Esophagus (tissue), 2 donors: ENCODE measurements around the gene TELO2. TPM values are rescaled to one million over a fixed set of nuclear protein-coding genes. Genes with fewer than 3 reads are reported as not detected.
"Not testable (repeated sequence)": the region's sequence is repeated elsewhere in the genome, so short reads cannot be mapped to it uniquely, and the experiment has no call there.

Source experiments
- H3K27ac ChIP-seq, 2 donors: one replicate each; pipeline ENCODE4 v1.5.1; 2013; ENCODE audit warnings: low read depth in 2 of 2, mild to moderate bottlenecking in 2 of 2, inconsistent platforms in 1 of 2, low read length in 1 of 2, moderate library complexity in 1 of 2
- H3K27me3 ChIP-seq, 2 donors: one replicate each; pipeline ENCODE4 v1.6.1; 2013; ENCODE audit warnings: low read length in 2 of 2, control low read depth in 1 of 2, mild to moderate bottlenecking in 1 of 2; ENCODE audit not compliant: insufficient read depth in 2 of 2, control insufficient read depth in 1 of 2
- H3K36me3 ChIP-seq, 2 donors: one replicate each; pipeline ENCODE4 v1.6.1; 2013; ENCODE audit warnings: low read length in 1 of 2; ENCODE audit not compliant: control insufficient read depth in 2 of 2, insufficient read depth in 2 of 2
- H3K4me1 ChIP-seq, 2 donors: one replicate each; pipeline ENCODE4 v1.6.1; 2013; ENCODE audit warnings: low read length in 1 of 2; ENCODE audit not compliant: control insufficient read depth in 2 of 2, insufficient read depth in 2 of 2
- H3K4me3 ChIP-seq, 2 donors: one replicate each; pipeline ENCODE4 v1.5.1; 2013; ENCODE audit warnings: low read length in 2 of 2, mild to moderate bottlenecking in 2 of 2, low read depth in 1 of 2, moderate library complexity in 1 of 2
- H3K9me3 ChIP-seq, 2 donors: one replicate each; pipeline ENCODE4 v1.6.1; 2013; ENCODE audit warnings: mild to moderate bottlenecking in 2 of 2, low read depth in 1 of 2, low read length in 1 of 2, moderate library complexity in 1 of 2; ENCODE audit not compliant: control insufficient read depth in 2 of 2, insufficient read depth in 1 of 2
- WGBS, 2 donors: extraction: QIAGEN DNeasy Blood & Tissue Kit; methylation state at CpG; one replicate each; pipeline ENCODE4 v1.1.7; 2013; 5-methylcytosine and 5-hydroxymethylcytosine counted together
- polyA plus RNA-seq, 2 donors: library from polyadenylated mRNA; stranded (reverse); fragments of 200-250 nt; gene quantifications; one replicate each; pipeline ENCODE4 v1.2.3, GENCODE V29; 2013
- donor health status: healthy with polysubstance abuse.
- donor health status: Bipolar disorder and iron deficiency.

The TELO2 gene
- polyA plus RNA-seq, 2 donors, result 32.6 to 60.8 TPM

DNA sequence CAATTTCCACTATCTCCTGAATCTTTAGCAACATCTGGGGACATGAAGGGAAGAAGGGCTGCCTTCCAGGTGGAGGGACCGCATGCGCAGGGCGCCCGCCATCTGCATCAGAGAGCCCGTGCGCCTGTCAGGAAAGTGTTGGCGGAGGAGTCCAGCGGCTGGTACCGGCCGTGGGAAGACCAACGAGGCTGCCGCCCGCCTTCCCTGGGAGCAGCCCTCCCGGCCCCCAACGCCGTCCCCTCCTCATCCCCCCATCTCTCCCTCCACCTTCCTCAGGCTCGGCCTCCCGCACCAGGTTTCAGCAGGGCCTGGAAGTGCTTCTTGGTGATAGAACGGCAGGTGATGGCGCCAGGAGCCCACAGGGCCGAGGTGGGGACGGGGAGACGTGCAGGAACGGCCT lies 27.1 kb upstream of the TELO2 start:
- peaks cover 0 to 4% of the 10 kb centered on the region in 2 donors for H3K4me1 ChIP-seq
- H3K27me3 ChIP-seq, result no peaks in the 10 kb centered on the region
- H3K9me3 ChIP-seq, result no peaks in the 10 kb centered on the region
- WGBS, 2 donors, result 90 to 92% methylated on average over 24 of the region's 24 CpGs
- H3K36me3 ChIP-seq, result peaks cover 0 to 12% of the 10 kb centered on the region in 2 donors
- no peak overlapping the region for H3K4me3 ChIP-seq
- H3K27ac ChIP-seq, result no peak overlapping the region

DNA sequence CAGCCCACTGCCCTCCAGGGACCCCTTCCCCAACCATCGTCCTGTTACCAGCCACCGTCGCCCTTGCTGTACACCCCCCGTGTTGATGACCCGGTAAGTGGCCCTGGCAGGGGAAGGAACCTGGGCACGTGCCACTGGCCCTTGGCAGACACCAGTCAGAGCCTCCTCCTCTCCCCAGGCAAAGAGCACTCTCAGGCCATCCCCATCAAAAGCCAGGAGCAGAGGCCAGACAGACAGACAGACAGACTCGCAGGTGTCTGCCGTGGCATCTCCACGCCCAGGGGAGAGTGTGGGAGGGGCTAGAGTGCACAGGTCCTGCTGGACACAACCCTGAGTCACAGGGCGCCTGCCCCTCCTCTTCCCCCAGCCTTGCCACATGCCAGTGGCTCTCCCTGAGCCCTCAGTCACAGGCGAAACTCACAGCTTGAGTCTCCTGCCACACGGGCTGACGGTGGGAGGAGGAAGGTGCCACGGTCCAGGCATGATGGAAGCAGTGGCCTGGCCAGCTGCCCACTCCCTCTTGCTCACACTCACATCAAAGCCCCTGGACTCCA lies 26.1 kb upstream of the TELO2 start:
- Histone ChIP-seq H3K36me3 (peaks cover 0 to 5% of the 10 kb centered on the region in 2 donors), H3K9me3 (no peaks in the 10 kb centered on the region), H3K4me1 (peaks cover 0 to 9% of the 10 kb centered on the region in 2 donors), H3K4me3 (no peak overlapping the region), H3K27me3 (no peaks in the 10 kb centered on the region), H3K27ac (no peak overlapping the region)
- WGBS, 2 donors, result 80 to 82% methylated on average over 13 to 14 of the region's 14 CpGs

DNA sequence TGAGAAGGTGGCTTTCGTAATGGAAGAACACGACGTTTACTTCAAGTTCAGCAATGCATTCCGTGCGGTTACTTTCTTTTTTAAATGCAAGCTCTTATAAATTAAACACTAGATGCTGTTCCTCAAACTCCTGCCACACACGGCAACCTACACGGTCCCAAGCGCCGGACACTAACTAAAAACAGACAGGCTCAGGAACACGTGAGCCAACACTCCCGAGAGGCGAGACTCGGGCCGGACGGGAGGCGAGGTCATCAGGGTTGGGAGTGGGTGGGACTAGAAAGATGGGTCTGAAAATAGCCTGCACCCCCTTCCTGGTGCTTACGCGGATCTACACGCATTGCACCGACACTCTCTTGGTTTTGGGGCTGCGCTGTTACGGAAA lies 24.7 kb upstream of the TELO2 start:
- Histone ChIP-seq H3K4me3 (no peak overlapping the region), H3K27ac (no peak overlapping the region), H3K4me1 (peaks cover 0 to 9% of the 10 kb centered on the region in 2 donors), H3K36me3 (peaks cover 0 to 5% of the 10 kb centered on the region in 2 donors), H3K27me3 (no peaks in the 10 kb centered on the region), H3K9me3 (no peaks in the 10 kb centered on the region)
- 86 to 89% methylated on average over 22 of the region's 22 CpGs for WGBS, 2 donors

DNA sequence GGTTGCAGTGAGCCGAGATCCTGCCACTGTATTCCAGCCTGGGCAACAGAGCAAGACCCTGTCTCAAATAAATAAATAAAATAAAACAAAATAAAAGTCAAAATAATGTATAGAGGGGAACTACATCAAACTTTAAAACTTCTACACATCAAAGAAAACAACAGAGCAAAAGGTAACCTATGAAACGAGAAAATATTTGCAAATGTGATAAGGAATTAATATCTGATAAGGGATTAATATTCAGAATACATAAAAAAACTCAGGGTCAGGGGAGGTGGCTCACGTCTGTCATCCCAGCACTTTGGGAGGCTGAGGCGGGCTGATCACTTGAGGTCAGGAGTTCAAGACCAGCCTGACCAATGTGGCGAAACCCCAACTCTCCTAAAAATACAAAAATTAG lies 24.0 kb upstream of the TELO2 start:
- H3K36me3 ChIP-seq, H3K27ac ChIP-seq, H3K9me3 ChIP-seq, H3K27me3 ChIP-seq, H3K4me3 ChIP-seq: not testable (repeated sequence)
- peaks cover 0 to 11% of the 10 kb centered on the region in 2 donors for H3K4me1 ChIP-seq
- WGBS, 2 donors, result 73 to 78% methylated on average over 5 of the region's 5 CpGs

DNA sequence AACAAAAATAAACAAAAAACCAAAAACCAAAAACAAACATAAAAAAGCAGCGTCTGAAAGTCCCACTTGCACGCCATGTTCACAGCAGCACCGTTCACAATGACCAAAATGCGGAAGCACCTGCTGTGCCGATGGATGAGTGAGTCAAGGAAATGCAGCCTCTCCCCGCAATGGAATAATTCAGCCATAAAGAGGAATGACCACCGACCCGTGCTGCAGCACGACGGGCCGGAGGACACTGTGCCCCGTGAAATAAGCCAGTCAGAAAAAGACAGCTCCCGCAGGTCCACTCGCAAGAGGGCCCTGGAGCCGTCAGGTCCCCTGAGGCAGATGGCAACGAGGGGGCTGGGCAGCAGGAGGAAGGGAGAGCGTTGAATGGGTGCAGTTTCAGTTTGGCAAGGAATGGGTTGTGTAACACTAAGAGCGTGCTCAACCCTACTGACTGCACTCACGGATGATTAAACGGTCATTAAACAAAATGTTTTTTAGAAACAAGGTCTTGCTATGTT lies 23.4 kb upstream of the TELO2 start:
- no peaks in the 10 kb centered on the region for H3K9me3 ChIP-seq
- WGBS, 2 donors, result 77 to 81% methylated on average over 20 of the region's 20 CpGs
- peaks cover 0 to 12% of the 10 kb centered on the region in 2 donors for H3K4me1 ChIP-seq
- no peak overlapping the region for H3K4me3 ChIP-seq
- no peak overlapping the region for H3K27ac ChIP-seq
- no peaks in the 10 kb centered on the region for H3K27me3 ChIP-seq
- no peaks in the 10 kb centered on the region for H3K36me3 ChIP-seq

DNA sequence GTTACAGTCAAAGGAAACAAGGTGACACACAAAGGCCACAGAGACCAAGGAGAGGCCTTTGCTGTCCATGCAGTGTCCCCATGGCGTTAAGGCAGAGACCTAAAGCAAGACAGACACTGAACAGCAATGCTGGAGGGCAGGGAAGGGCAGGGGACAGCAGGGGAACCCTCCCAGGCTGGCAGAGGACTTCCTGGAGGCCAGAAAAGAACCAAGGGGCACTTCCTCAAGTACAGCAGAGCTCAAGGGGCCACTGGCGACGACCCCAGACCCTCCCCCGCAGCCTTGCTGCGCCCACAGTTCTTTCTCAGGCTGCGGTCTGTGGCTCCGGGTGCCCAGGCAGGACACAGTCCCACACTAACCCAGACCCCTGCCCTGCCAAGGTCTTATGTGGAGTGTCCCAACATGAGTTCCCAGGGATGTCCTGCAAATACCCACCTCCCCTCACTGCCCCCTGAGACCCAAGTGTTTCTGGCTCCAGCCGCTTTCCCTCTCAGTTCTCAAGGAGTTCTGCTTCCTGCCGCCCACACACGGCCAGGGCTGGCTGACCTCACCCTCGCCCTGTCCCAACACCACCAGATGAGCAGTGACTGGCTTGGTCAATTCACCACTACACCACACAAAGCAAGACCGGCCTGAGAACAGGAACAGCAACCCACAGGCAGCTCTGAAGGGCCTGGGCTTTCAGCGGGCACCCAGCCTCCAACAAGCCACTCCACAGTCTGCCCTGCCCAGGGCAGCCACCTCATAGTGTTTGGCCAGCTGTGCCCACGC lies 22.5 kb upstream of the TELO2 start:
- Histone ChIP-seq H3K27ac (peak overlapping the region in 1 of 2 donors; percentile 45), H3K9me3 (no peaks in the 10 kb centered on the region), H3K36me3 (no peaks in the 10 kb centered on the region), H3K27me3 (no peaks in the 10 kb centered on the region), H3K4me1 (peaks cover 0 to 12% of the 10 kb centered on the region in 2 donors), H3K4me3 (no peak overlapping the region)
- WGBS, 2 donors, result 76 to 77% methylated on average over 14 of the region's 14 CpGs

DNA sequence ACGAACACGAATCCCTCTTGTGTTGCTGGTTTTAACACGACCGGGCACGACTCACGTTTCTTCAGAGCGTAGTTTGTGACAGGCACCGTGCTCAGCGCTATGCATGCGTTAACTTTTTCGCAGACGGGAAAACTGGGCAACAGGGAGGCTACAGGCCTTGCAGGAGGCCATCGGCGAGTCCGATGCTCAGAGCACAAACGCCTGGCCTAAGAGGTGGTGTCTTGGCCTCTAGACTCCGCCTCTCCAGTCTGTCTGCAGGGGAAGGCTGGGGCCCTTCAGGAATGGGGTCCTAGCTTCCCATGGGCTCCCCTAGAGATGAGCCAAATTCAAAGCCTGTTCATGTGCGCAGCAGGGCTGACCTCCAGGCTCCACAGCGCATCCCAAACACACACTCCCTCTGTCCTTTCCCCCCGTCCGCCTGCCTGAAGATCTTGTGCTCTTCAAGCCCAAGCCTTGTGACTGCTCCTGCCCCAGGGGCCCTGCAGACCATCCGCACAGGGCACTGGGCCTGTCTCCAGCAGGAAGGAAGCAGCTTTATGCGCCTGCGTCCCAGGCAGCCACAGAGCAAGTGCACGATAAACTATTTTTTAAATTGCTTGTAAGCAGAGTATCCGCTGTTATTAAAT lies 21.5 kb upstream of the TELO2 start:
- no peaks in the 10 kb centered on the region for H3K9me3 ChIP-seq
- 76 to 83% methylated on average over 26 of the region's 26 CpGs for WGBS, 2 donors
- peak overlapping the region in 1 of 2 donors; percentile 45 for H3K27ac ChIP-seq
- peaks cover 0 to 12% of the 10 kb centered on the region in 2 donors for H3K4me1 ChIP-seq
- no peak overlapping the region for H3K4me3 ChIP-seq
- H3K36me3 ChIP-seq, result no peaks in the 10 kb centered on the region
- no peaks in the 10 kb centered on the region for H3K27me3 ChIP-seq

DNA sequence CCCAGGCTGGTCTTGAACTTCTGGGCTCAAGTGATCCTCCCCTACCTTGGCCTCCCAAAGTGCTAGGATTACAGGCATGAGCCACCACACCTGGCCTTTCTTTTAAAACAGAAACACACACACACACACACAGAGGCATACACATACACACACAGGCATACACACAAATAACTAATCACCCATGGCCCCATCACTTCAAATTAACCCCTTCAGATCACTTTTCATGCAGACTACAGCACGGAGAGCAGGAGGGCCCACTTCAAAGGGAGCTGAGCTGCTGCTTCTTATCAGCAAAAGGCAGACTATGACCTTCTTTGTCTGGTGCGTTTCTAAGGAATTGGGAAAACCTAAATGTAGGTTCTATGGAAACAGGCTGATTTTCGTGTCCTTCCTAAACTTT lies 20.2 kb upstream of the TELO2 start:
- 57 to 76% methylated on average over 3 of the region's 3 CpGs for WGBS, 2 donors
- Histone ChIP-seq H3K4me1 (peaks cover 0 to 11% of the 10 kb centered on the region in 2 donors), H3K36me3 (no peaks in the 10 kb centered on the region), H3K9me3 (no peaks in the 10 kb centered on the region), H3K27ac (no peak overlapping the region), H3K27me3 (no peaks in the 10 kb centered on the region), H3K4me3 (no peak overlapping the region)

DNA sequence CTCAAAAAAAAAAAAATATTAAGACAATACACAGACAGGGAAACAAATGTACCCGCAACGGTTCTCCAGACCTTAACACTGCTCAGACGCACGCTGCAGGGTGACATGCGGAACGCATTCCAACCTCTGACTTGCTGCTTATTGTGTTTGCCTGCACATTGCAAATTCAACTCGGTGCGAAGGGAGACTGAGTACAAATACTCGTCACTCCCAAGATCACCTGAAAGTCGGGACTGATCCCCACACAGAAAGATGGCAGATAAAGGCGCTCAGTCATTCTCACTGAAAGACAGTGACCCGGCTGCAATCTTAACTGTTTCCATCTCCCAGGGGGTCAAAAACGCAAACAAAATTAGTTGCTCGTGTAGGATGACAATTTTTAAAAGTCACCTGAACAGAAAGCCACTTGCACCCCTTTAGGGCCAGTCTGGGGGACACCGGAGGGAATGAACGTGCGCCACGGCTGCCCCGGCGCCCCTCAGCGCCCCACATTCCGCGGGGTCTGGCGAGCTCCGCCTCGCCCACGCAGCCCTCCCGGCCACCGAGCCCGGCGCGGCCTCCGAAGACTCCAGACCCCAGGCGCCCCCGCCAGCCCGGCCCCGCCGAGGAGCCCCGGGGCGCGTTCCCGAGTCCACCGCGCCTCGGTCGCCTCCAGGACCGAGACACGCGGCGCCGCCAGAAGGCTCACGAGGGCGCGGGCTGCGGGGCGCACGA lies 18.9 kb upstream of the TELO2 start:
- no peaks in the 10 kb centered on the region for H3K27me3 ChIP-seq
- H3K36me3 ChIP-seq, result no peaks in the 10 kb centered on the region
- no peaks in the 10 kb centered on the region for H3K9me3 ChIP-seq
- peak overlapping the region; percentile 75 to 84 for H3K27ac ChIP-seq
- H3K4me3 ChIP-seq, result peak overlapping the region; percentile 84 to 95
- 9% methylated on average over 50 to 57 of the region's 57 CpGs for WGBS, 2 donors
- H3K4me1 ChIP-seq, result peaks cover 0 to 11% of the 10 kb centered on the region in 2 donors
